ENCODE results near the gene FOXN1.
"Not testable (repeated sequence)": the region's sequence is repeated elsewhere in the genome, so short reads cannot be mapped to it uniquely, and the experiment has no call there.

FOXN1 gene

DNA sequence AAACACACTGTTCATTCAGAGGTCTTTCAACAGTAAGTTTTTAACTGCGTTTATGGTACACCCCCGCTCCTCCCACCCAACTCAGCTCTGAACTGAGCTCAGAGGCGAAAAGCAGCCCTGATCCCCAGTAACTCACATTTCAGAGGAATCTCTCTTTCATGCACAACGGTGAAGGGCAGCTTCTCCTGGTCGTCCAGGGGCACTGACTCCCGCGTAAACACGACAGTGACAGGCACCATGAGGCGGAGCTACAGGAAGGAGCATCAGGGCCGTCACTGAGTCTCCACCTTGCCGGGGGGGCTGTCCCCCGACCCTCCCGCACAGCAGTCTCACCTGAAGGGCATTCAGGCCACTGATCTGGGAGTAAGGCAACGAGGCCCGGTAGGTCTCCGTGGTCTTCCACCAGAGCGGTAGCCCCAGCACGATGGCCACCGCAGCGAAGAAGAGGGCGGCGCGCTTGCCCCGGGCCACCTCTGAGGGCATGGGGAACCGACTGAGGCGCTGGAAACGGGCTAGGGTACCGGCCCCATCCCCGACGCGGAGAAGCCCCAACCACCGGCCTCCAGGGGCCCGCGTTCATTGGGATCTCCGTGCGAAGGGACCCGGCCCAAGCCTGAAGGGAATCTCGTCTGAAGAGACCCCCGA is 64.7 kb downstream of the FOXN1 start:
- H3K4me3 ChIP-seq (ENCODE audit: low read length) = peak overlapping the region; percentile 89
- no peak for TF ChIP-seq ZNF274 (IDR thresholded peaks at IDR 0.05; ENCODE audit: low read depth, low read length)

DNA sequence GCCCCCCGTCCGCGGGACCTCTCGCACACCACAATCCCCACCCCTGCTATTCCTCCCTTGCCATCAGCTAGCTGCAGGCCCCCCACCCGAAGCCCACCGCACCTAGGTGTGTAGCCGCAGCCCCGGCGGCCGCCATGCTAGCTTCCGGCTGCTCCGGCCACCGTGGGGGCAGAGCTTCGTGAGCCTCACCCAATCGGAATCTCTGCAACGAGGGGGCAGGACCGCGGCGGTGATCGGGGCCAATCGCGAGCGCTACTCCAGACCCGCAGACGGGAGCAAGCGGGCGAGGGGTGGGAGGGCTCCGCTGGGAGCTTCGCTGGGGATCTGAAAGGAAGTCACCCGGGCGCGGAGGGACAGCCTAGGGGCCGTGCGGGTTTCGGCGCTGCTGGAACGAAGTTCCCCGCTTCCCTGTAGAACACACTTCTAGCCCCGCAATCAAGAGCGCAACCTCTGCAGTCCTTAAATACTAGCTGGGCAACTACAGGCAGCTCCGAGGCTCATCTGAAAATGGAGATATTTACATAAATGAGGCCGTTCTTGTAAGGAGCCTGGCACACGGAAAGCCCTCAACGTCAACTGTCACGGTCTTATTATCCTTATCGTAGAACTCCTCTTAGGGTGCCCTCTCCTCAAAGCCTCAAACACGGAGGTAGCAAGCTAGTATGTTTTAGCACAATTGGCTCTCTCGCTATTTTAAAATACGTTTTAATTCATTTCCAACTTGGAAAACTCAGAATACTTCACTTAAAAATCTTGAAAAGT is 65.4 kb downstream of the FOXN1 start, which contains the start of gene PIGS:
Gene PIGS, minus strand, starts transcription at position 164 of the 762 bp plus-strand sequence. Its CDS starts 28 bp downstream, at position 136.
- peak within 1 kb of the TSS; percentile 89 for H3K4me3 ChIP-seq (ENCODE audit: low read length)
- no peak for TF ChIP-seq ZNF274 (IDR thresholded peaks at IDR 0.05; ENCODE audit: low read depth, low read length)

DNA sequence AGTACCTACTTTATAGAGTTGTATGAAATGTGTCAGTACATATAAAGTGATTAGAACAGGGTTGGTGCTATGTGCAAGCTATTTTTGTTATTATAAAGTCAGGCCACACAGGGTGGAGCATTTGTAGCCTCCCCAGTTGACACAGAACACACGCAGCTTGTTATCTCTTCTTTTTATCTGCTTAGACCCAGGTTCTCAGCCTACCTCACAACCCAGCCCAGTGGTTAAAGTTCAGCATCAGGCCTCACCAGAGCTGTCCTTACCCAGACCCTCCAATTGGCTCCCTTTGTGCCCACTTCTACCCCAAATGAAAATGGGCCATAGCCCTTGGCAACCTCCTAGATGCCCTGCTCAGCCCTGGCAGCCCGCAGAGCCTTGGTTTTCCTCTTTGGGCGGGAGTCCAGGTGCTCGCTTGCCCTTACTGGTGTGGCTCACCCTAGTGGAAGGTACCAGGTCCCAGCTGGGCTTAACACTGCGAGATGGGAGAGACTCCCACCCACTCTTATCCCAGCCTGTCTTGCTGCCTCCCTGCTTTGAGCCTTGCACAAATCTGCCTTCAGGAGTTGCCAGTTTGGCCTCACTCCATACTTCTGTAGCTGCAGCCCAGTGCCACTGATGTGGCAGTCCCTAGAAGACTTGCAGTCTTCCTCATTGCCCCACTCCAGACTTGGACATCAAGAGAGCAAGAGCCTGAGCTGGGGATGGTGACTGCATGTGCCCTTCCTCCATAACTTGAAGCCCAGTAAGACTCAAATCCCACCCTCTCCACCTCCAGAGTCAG is 66.3 kb downstream of the FOXN1 start:
- TF ChIP-seq ZNF274 (IDR thresholded peaks at IDR 0.05; ENCODE audit: low read depth, low read length) = no peak
- H3K4me3 ChIP-seq (ENCODE audit: low read length) = no peak overlapping the region

DNA sequence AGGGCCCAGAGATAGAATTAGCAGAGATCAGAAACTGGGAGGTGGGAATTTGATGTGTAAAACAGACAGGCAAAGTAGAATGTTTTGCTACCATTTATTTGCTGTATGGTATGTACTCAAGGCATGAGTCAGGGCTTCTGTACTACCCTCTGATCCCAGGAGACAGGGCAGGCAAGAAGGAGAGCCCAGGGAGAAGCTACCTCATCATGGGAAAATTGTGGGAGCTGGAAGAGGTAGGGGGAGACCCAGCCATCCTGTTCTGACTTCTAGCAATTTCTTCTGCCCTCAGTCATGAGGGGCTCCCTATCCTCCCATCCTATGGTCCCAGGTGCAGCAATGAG is 66.9 kb downstream of the FOXN1 start:
- H3K4me3 ChIP-seq (ENCODE audit: low read length) = no peak overlapping the region
- TF ChIP-seq ZNF274 (IDR thresholded peaks at IDR 0.05; ENCODE audit: low read depth, low read length) = no peak

DNA sequence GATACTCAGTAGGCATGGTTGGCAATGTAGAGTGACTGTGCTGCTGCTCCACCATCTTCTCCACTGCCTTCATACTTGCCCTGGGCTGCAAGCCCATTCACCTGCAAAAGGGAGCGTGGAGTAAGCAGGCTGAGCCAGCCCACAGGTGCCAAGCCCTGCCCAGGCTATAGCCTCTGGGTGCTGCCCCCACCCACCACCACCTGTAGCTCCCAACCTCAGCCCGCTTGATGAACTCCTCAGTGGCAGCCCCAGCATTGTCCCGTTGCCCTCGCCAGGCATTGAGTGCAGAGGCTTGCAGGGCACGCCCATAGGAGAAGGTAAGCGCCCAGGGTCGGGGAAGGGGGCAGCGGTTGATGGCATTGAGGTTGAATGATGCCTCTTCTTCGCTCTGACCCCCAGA is 67.4 kb downstream of the FOXN1 start:
- H3K4me3 ChIP-seq (ENCODE audit: low read length) = no peak overlapping the region
- no peak for TF ChIP-seq ZNF274 (IDR thresholded peaks at IDR 0.05; ENCODE audit: low read depth, low read length)

DNA sequence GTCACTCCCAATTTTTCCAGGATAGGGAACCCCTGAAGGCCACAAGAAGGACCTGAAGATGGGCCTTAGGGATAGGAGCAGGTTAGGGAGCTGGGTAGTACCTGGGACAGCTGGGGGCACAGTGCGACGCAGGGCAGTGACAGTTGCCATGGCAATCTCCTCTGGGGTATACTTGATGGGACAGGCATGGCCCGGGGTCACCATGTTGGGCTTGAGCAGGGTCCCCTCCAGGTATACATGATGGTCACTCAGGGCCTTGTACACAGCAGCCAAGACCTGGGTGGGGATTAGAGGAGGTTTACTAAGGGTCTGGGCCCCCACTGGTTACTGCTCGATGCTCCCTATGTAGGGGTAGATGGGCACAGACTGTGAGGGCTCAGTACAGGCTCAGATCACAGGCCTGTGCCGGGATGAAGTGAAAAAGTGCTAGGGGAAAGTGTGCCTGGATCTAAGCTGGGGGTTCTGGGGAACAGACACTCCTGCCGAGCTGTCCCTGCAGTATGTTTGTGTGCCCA is 67.9 kb downstream of the FOXN1 start:
- TF ChIP-seq ZNF274 (IDR thresholded peaks at IDR 0.05; ENCODE audit: low read depth, low read length) = no peak

DNA sequence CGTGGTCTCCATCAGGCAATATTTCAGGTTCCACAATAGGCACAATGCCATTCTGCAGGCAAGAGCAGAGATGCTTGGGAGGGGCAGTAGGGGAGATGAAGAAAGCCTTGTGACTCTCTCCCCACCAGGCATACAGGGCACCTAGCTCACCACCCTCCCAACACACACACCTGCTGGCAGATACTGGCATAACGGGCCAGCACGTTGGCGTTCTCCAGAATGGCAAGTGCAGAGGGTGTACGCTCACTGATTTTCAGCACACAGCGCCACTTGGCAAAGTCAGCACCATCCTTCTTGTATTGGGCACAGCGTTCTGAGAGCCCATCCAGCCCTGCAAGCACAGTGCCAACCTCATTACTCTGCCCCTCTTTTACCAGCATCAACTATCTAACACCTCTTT is 68.4 kb downstream of the FOXN1 start:
- TF ChIP-seq ZNF274 (IDR thresholded peaks at IDR 0.05; ENCODE audit: low read depth, low read length) = no peak
- H3K4me3 ChIP-seq (ENCODE audit: low read length) = no peak overlapping the region

More for the DNA sequence above, 67.9 kb downstream of the FOXN1 start:
- no peak overlapping the region for H3K4me3 ChIP-seq (ENCODE audit: low read length)

DNA sequence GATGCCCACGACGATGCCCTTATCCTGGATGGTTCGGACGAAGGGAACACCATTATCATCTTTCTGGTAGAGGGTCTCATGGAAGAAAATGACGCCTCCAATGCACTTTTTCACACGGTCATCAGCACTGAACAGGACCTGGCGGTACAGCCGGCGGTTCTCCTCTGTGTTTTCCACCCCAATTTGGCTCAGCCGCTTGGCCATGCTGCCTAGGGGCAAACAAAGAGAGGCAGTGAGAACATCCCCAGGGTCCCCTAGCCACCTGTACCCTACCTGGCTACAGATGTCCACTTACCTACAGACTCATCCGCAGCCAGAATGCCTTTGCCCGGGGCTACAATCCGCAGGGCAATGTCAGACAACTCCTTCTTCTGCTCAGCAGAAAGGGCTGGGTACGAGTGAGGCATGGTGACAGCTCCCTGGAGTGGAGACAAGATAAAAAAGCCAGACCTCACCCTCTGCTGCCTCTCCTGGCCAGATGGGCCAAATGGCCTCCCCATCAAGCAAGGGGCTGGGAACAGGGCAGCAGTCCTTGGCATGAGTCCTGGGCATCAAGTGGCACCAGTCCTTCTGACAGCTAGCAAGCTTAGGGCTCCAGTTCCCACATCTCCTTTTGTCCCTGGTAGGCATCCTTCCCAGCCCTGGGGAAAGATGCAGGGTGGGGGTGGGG is 69.1 kb downstream of the FOXN1 start:
- TF ChIP-seq ZNF274 (IDR thresholded peaks at IDR 0.05; ENCODE audit: low read depth, low read length) = no peak
- H3K4me3 ChIP-seq (ENCODE audit: low read length) = no peak overlapping the region

DNA sequence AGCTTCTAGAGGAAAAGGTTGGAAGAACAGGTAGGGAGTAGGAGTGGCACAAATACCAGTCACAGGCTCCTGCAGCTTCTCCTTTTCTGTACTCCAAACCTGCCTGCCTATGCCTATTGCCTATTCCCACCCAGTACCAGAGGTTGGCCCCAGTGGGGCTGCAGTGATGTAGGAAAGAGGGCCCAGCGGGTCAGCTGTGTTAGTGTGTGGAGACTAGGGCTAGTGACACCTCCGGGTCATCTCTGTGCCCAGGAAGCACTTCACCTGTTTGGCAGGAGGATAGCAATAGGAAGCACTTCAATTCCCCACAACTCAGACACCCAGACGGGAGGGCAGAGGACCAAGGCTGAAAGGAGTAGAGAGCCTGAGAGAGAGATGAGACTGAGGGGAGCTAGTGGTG is 69.9 kb downstream of the FOXN1 start:
- not testable (repeated sequence) for H3K4me3 ChIP-seq (ENCODE audit: low read length)

DNA sequence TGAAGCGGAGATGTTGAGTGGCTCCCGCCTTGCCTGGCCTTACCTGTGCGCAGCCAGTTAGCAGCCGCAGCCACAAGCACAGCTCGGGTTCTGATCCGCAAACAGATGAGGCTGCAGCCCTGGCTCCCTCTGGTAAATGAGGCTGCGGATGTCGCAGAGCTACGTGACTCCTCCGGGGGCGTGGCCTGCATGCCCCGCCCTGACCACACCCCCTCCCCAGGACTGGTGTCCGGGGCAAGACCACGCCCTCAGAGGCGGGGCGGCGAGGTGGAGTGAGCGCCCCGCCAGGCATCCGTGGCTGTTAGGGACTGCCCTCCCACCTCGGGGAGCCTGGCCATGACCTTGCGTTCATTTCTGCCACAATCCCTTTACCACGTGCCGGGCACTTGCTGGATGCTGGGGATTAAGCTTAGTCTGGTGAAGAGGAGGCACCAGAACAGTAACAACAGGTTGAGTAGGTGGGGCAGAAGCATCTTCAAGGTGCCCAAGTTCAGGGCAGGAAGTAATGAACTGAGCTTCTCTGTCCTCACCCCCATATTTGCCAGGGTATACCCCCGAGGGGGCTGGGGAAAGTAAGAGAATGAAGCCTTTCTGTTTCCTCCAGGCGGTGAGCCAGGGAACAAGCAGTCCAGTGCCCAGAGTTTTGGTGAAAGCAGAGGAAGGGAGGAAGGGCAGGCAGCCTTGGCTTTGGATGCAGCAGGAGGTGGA is 70.8 kb downstream of the FOXN1 start, which contains the start of gene ALDOC:
Gene ALDOC, minus strand, starts transcription at position 138 of the 708 bp plus-strand sequence. CDS start 1,363 bp downstream, outside the sequence.
- TF ChIP-seq ZNF274 (IDR thresholded peaks at IDR 0.05; ENCODE audit: low read depth, low read length) = no peak
- no peak within 1 kb of the TSS; the same call in 1 of the 2 replicates for H3K4me3 ChIP-seq (ENCODE audit: low read length)

DNA sequence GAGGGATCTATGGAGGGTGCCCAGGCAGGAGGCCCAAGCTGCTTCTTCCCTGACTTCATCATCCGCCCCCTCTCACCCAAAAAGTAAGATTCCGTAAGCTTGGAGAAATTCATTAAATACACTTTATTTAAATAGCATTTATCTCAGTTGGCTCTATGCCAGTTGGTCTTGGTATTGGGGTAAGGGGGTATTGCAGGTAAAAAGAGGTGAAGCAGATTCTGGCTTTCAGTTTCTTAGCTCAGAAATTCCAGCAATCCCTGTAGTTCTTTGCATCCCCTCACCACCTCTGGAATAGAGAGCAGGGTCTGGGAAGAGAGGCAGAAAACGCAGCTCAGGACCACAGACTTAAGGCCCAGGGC is 71.3 kb downstream of the FOXN1 start:
- no peak for TF ChIP-seq ZNF274 (IDR thresholded peaks at IDR 0.05; ENCODE audit: low read depth, low read length)
- no peak overlapping the region for H3K4me3 ChIP-seq (ENCODE audit: low read length)

DNA sequence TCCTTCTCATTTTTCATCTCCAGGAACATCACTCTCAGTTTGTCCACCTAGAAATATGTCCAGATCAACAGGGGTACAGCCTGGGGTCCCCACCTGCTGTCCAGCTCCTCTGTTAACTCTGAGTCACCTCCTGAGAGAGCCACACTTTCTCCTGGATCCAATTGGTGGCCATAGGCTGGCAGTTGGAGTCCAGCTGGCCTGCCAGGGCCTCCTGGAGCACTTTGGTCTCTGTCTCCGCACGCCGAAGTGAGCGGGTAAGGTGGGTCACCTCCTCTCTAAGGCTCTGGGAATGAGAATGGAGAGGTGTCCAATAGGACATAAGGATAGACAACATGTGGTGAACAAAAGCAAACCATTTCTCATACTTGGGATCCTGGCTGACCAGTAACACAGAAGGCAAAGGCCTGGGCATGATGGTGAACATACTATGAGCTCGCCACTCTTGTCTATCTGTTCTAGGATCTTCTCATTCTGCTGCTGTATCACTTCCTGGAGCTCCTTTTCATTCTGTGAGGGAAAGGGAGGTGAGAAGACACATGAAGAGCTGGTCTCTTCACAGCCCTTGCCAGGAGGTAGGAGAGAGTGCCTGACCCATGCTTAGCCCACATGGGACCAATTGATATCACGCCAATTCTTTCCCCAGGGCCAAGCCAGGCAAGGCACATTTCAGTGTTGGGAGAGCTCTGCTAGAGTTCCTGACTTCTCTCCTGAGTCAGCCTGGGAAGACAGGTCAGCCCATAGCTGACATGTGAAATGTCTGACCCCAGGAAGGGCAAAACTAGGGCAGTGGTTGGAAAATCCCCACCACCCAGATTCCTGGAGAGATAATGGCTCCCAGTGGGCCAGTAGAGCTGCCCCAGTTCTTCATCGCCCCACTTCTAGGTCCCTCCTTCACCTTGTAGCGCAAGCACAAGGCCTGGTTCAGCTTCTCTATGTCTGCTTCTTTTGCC is 72.4 kb downstream of the FOXN1 start:
- H3K4me3 ChIP-seq (ENCODE audit: low read length) = no peak overlapping the region
- TF ChIP-seq ZNF274 (IDR thresholded peaks at IDR 0.05; ENCODE audit: low read depth, low read length) = no peak
